ENCODE measurements around the gene HEPHL1.

Gene HEPHL1

GRCh38 chr11:94149431-94150017 lies 128.4 kb downstream of the HEPHL1 start:
- intact Hi-C loops (cut with DNase I; ENCODE audit: low total_unique reads) = loop anchor here (5.0 kb wide), 1 partner anchor 38 kb away; no protein-coding TSS in a partner anchor
- Histone ChIP-seq H3K4me1 (peaks cover 0 to 59% (median 32%) of the 10 kb centered on the region in 4 donors), H3K4me3 (no peak overlapping the region), H3K27me3 (no peaks in the 10 kb centered on the region), H3K27ac (no peak overlapping the region), H3K36me3 (peaks cover 0 to 1% (median 0%) of the 10 kb centered on the region in 3 donors), H3K9me3 (no peaks in the 10 kb centered on the region)
- TF ChIP-seq CTCF (IDR thresholded peaks at IDR 0.05) = no peak
- DNase-seq = no peak

- no peak for TF ChIP-seq CTCF (IDR thresholded peaks at IDR 0.05)
- peaks cover 0 to 6% (median 0%) of the 10 kb centered on the region in 3 donors for H3K36me3 ChIP-seq
- peaks cover 0 to 57% (median 32%) of the 10 kb centered on the region in 4 donors for H3K4me1 ChIP-seq
- intact Hi-C loops (cut with DNase I; ENCODE audit: low total_unique reads) = loop anchor here (5.0 kb wide), 1 partner anchor 37 kb away; no protein-coding TSS in a partner anchor
- DNase-seq = no peak
- no peaks in the 10 kb centered on the region for H3K27me3 ChIP-seq
- H3K4me3 ChIP-seq = no peak overlapping the region
- H3K9me3 ChIP-seq = no peaks in the 10 kb centered on the region
- no peak overlapping the region for H3K27ac ChIP-seq
Observed at GRCh38 chr11:94150056-94150455, 128.9 kb downstream of the HEPHL1 start.

GRCh38 chr11:94150704-94151685 lies 129.8 kb downstream of the HEPHL1 start:
- Histone ChIP-seq H3K27me3 (no peaks in the 10 kb centered on the region), H3K4me1 (peaks cover 0 to 57% (median 32%) of the 10 kb centered on the region in 4 donors), H3K27ac (no peak overlapping the region), H3K36me3 (peaks cover 0 to 7% (median 4%) of the 10 kb centered on the region in 3 donors), H3K4me3 (no peak overlapping the region), H3K9me3 (no peaks in the 10 kb centered on the region)
- no peak for DNase-seq
- no peak for TF ChIP-seq CTCF (IDR thresholded peaks at IDR 0.05)
- intact Hi-C loops (cut with DNase I; ENCODE audit: low total_unique reads) = loop anchor here (5.0 kb wide), 1 partner anchor 36 kb away; no protein-coding TSS in a partner anchor

- DNase-seq = peak; percentile 35 to 68
- peaks cover 0 to 7% (median 4%) of the 10 kb centered on the region in 3 donors for H3K36me3 ChIP-seq
- intact Hi-C loops (cut with DNase I; ENCODE audit: low total_unique reads) = loop anchor here (5.0 kb wide), 1 partner anchor 35 kb away; no protein-coding TSS in a partner anchor
- peaks cover 0 to 57% (median 32%) of the 10 kb centered on the region in 4 donors for H3K4me1 ChIP-seq
- no peaks in the 10 kb centered on the region for H3K9me3 ChIP-seq
- H3K4me3 ChIP-seq = no peak overlapping the region
- peak overlapping the region; percentile 42 to 50 for H3K27ac ChIP-seq
- no peaks in the 10 kb centered on the region for H3K27me3 ChIP-seq
- TF ChIP-seq CTCF (IDR thresholded peaks at IDR 0.05) = no peak
Observed at GRCh38 chr11:94151903-94152677, 130.9 kb downstream of the HEPHL1 start.

- H3K4me3 ChIP-seq = no peak overlapping the region
- no peaks in the 10 kb centered on the region for H3K9me3 ChIP-seq
- peaks cover 0 to 57% (median 32%) of the 10 kb centered on the region in 4 donors for H3K4me1 ChIP-seq
- TF ChIP-seq CTCF (IDR thresholded peaks at IDR 0.05) = no peak
- intact Hi-C loops (cut with DNase I; ENCODE audit: low total_unique reads) = loop anchor here (5.0 kb wide), 1 partner anchor 35 kb away; no protein-coding TSS in a partner anchor
- no peaks in the 10 kb centered on the region for H3K27me3 ChIP-seq
- DNase-seq = no peak
- H3K27ac ChIP-seq = peak overlapping the region; percentile 42 to 50
- peaks cover 0 to 7% (median 4%) of the 10 kb centered on the region in 3 donors for H3K36me3 ChIP-seq
Observed at GRCh38 chr11:94152678-94153065, 131.5 kb downstream of the HEPHL1 start.
